Kidney epithelial cell (primary cell): ENCODE results near the gene RASAL2. TPM values are rescaled to one million over a fixed set of nuclear protein-coding genes. Genes with fewer than 3 reads are reported as not detected.
"Not testable (repeated sequence)": the region's sequence is repeated elsewhere in the genome, so short reads cannot be mapped to it uniquely, and the experiment has no call there.

ENCODE experiments used
- DNase-seq: peaks from one replicate; pipeline ENCODE4 v3.0.0-alpha.2; 2010; ENCODE audit warnings: low read depth
- H3K27me3 ChIP-seq: 2 replicates; pipeline ENCODE4 v1.6.0; 2011; ENCODE audit warnings: low read length; ENCODE audit not compliant: control insufficient read depth, insufficient read depth
- H3K36me3 ChIP-seq: 2 replicates; pipeline ENCODE4 v1.5.1; 2011; ENCODE audit warnings: low read length; ENCODE audit not compliant: control insufficient read depth, insufficient read depth
- H3K4me3 ChIP-seq: 2 replicates; pipeline ENCODE4 v1.5.1; 2011; ENCODE audit warnings: low read depth, mild to moderate bottlenecking, control low read depth, low read length
- total RNA-seq: library from RNA; depleted of rRNA; stranded (reverse); fragments of >200 nt; gene quantifications from 2 replicates; pipeline ENCODE4 v1.2.3, GENCODE V29; 2015
- TF ChIP-seq, protein P1 (sequence below): IDR thresholded peaks from 2 replicates; pipeline ENCODE4 v1.5.1; 2011; ENCODE audit warnings: mild to moderate bottlenecking, moderate library complexity, low read length, control low read depth, inconsistent platforms; ENCODE audit not compliant: insufficient read depth, poor library complexity, severe bottlenecking

RASAL2 gene
- total RNA-seq, 1 donor from 2014 or later: 18.3 TPM

GRCh38 chr1:178388418-178389145, 294.7 kb downstream of the RASAL2 start:
- no peak for DNase-seq
- Histone ChIP-seq H3K27me3 (no peaks in the 10 kb centered on the region), H3K36me3 (no peaks in the 10 kb centered on the region), H3K4me3 (no peak overlapping the region)
- TF ChIP-seq, protein P1, sequence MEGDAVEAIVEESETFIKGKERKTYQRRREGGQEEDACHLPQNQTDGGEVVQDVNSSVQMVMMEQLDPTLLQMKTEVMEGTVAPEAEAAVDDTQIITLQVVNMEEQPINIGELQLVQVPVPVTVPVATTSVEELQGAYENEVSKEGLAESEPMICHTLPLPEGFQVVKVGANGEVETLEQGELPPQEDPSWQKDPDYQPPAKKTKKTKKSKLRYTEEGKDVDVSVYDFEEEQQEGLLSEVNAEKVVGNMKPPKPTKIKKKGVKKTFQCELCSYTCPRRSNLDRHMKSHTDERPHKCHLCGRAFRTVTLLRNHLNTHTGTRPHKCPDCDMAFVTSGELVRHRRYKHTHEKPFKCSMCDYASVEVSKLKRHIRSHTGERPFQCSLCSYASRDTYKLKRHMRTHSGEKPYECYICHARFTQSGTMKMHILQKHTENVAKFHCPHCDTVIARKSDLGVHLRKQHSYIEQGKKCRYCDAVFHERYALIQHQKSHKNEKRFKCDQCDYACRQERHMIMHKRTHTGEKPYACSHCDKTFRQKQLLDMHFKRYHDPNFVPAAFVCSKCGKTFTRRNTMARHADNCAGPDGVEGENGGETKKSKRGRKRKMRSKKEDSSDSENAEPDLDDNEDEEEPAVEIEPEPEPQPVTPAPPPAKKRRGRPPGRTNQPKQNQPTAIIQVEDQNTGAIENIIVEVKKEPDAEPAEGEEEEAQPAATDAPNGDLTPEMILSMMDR: no peak

DNA sequence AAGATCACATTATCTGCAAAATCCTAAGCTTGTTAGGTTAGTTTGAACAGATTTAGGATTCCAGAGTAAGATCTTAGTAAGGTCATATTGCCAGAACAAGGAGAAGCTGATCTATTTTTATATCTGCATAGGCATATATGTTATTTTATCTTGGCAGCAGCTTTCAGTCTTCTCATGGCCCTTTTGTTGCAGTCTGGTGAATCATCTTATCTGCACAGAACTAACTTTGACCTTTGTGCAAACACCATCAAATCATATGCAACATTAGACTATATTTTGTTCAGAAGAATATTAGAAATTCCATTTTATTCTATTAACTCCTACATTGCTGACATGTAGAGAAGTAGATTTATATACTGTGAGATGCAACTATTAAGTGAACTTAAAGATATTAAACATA, 295.5 kb downstream of the RASAL2 start:
- H3K4me3 ChIP-seq: no peak overlapping the region
- TF ChIP-seq, protein P1: no peak
- no peaks in the 10 kb centered on the region for H3K36me3 ChIP-seq
- H3K27me3 ChIP-seq: no peaks in the 10 kb centered on the region
- no peak for DNase-seq

DNA sequence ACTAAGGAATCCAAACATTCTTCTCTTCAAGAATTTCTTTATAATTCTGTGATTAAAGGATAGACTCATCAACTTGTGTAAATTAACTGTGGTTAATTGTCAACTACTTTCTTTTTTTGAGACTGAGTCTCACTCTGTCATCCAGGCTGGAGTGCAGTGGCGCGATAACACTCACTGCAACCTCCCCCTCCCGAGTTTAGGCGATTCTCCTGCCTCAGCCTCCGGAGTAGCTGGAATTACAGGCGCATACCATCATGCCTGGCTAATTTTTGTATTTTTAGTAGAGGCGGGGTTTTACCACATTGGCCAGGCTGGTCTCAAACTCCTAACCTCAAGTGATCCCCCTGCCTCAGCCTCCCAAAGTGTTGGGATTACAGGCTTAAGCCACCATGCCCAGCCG, 296.4 kb downstream of the RASAL2 start:
- DNase-seq, H3K36me3 ChIP-seq, H3K27me3 ChIP-seq, H3K4me3 ChIP-seq: not testable (repeated sequence)

DNA sequence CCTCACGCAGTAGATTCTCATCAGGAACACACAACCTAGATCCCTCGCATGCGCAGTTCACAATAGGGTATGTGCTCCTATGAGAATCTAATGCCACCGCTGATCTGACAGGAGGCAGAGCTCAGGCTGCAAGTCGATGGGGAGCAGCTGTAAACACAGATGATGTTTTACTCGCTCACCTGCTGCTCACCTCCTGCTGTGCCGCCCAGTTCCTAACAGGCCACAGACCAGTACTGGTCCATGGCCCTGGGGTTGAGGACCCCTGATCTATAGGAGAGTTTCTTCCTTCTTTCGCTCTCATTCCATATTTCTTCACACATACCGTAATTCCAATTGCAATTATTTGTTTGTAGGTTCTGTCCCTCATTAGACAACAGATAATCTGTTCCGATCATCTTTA, 299.5 kb downstream of the RASAL2 start:
- TF ChIP-seq, protein P1: no peak
- no peaks in the 10 kb centered on the region for H3K36me3 ChIP-seq
- DNase-seq: no peak
- H3K4me3 ChIP-seq: no peak overlapping the region
- H3K27me3 ChIP-seq: no peaks in the 10 kb centered on the region

- DNase-seq: no peak
- Histone ChIP-seq H3K27me3 (no peaks in the 10 kb centered on the region), H3K36me3 (no peaks in the 10 kb centered on the region), H3K4me3 (no peak overlapping the region)
- TF ChIP-seq, protein P1: no peak
These were observed 302.9 kb downstream of the RASAL2 start for GRCh38 chr1:178396789-178397188.

- H3K27me3 ChIP-seq: no peaks in the 10 kb centered on the region
- TF ChIP-seq, protein P1: no peak
- H3K4me3 ChIP-seq: no peak overlapping the region
- H3K36me3 ChIP-seq: no peaks in the 10 kb centered on the region
- no peak for DNase-seq
These were observed 303.8 kb downstream of the RASAL2 start for GRCh38 chr1:178397678-178398077.
